Smooth muscle cell (in vitro differentiated cells): ENCODE results near the gene CHD1L. TPM values are rescaled to one million over a fixed set of nuclear protein-coding genes. Genes with fewer than 3 reads are reported as not detected.

Source experiments
- DNase-seq: peaks from one replicate; lab custom pipeline; 2025; ENCODE audit not compliant: unreplicated experiment; lab: John Stamatoyannopoulos, UW
- H2AFZ ChIP-seq: fragments of 200-600 bp; sonication (generic); 2 replicates; pipeline ENCODE4 v1.6.0; 2016; ENCODE audit warnings: antibody characterized with exemption, low read depth, mild to moderate bottlenecking
- H3F3A ChIP-seq: fragments of 200-600 bp; sonication (generic); 2 replicates; pipeline ENCODE4 v1.6.0; 2017; ENCODE audit warnings: antibody characterized with exemption, low read depth
- H3K27ac ChIP-seq: fragments of 200-600 bp; sonication (generic); 2 replicates; pipeline ENCODE4 v1.5.1; 2016; ENCODE audit warnings: low read depth, mild to moderate bottlenecking
- H3K27me3 ChIP-seq: fragments of 200-600 bp; sonication (generic); 2 replicates; pipeline ENCODE4 v1.6.1; 2016; ENCODE audit warnings: low read depth, mild to moderate bottlenecking
- H3K36me3 ChIP-seq: fragments of 200-600 bp; sonication (generic); 2 replicates; pipeline ENCODE4 v1.5.1; 2016; ENCODE audit warnings: low read depth
- H3K4me1 ChIP-seq: fragments of 200-600 bp; sonication (generic); 2 replicates; pipeline ENCODE4 v1.5.1; 2016; ENCODE audit warnings: low read depth
- H3K4me2 ChIP-seq: fragments of 200-600 bp; sonication (generic); 2 replicates; pipeline ENCODE4 v1.6.0; 2016; ENCODE audit warnings: mild to moderate bottlenecking
- H3K4me3 ChIP-seq: fragments of 200-600 bp; sonication (generic); 2 replicates; pipeline ENCODE4 v1.5.1; 2016; ENCODE audit warnings: mild to moderate bottlenecking
- H3K79me2 ChIP-seq: fragments of 200-600 bp; sonication (generic); 2 replicates; pipeline ENCODE4 v1.6.0; 2016; ENCODE audit warnings: low read depth, mild to moderate bottlenecking
- H3K9ac ChIP-seq: fragments of 200-600 bp; sonication (generic); 2 replicates; pipeline ENCODE4 v1.6.0; 2016; ENCODE audit warnings: low read depth
- H3K9me3 ChIP-seq: fragments of 200-600 bp; sonication (generic); replicated peaks from 2 replicates; pipeline ENCODE4 v1.5.1; 2016; ENCODE audit warnings: low read depth
- H4K20me1 ChIP-seq: fragments of 200-600 bp; sonication (generic); 2 replicates; pipeline ENCODE4 v1.6.0; 2016; ENCODE audit warnings: low read depth
- whole genome bisulfite sequencing: methylation state at CpG from one replicate; pipeline ENCODE4 v1.1.7; 2016; ENCODE audit warnings: low lambda C conversion rate; 5-methylcytosine and 5-hydroxymethylcytosine counted together
- polyA plus RNA-seq: library from polyadenylated mRNA; unstranded; fragments of >200 nt; fragmentation: Nextera tagmentation; extraction: Ambion mirVana; gene quantifications from 2 replicates; pipeline ENCODE4 v1.2.1, GENCODE V29; 2016
- total RNA-seq: library from RNA; depleted of rRNA; stranded (reverse); fragments of >200 nt; gene quantifications from 2 replicates; pipeline ENCODE4 v1.2.3, GENCODE V29; 2014
- TF ChIP-seq, protein P1 (sequence below): fragments of 200-600 bp; sonication (generic); IDR thresholded peaks from 2 replicates; pipeline ENCODE4 v1.5.1; 2017; ENCODE audit warnings: borderline replicate concordance, mild to moderate bottlenecking, antibody characterized with exemption; ENCODE audit not compliant: insufficient read depth, poor library complexity, severe bottlenecking

The CHD1L gene
- total and polyA plus RNA-seq, 2 experiments from 2014 or later, result 27.1 to 32.7 TPM

GRCh38 chr1:147336291-147336690, 93.8 kb downstream of the CHD1L start:
- Histone ChIP-seq H3K4me1 (peaks cover 8% of the 10 kb centered on the region), H2AFZ (no peak overlapping the region), H3K36me3 (no peaks in the 10 kb centered on the region), H3K4me2 (no peak overlapping the region), H3K9me3 (no peaks in the 10 kb centered on the region), H3K27me3 (no peaks in the 10 kb centered on the region), H3F3A (no peaks in the 10 kb centered on the region), H3K27ac (no peak overlapping the region), H3K79me2 (no peaks in the 10 kb centered on the region), H4K20me1 (no peaks in the 10 kb centered on the region), H3K9ac (no peak overlapping the region), H3K4me3 (no peak overlapping the region)
- no peak for DNase-seq
- 58% methylated on average over 2 of the region's 2 CpGs for WGBS
- TF ChIP-seq, protein P1, sequence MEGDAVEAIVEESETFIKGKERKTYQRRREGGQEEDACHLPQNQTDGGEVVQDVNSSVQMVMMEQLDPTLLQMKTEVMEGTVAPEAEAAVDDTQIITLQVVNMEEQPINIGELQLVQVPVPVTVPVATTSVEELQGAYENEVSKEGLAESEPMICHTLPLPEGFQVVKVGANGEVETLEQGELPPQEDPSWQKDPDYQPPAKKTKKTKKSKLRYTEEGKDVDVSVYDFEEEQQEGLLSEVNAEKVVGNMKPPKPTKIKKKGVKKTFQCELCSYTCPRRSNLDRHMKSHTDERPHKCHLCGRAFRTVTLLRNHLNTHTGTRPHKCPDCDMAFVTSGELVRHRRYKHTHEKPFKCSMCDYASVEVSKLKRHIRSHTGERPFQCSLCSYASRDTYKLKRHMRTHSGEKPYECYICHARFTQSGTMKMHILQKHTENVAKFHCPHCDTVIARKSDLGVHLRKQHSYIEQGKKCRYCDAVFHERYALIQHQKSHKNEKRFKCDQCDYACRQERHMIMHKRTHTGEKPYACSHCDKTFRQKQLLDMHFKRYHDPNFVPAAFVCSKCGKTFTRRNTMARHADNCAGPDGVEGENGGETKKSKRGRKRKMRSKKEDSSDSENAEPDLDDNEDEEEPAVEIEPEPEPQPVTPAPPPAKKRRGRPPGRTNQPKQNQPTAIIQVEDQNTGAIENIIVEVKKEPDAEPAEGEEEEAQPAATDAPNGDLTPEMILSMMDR, result no peak

GRCh38 chr1:147337040-147337630, 94.7 kb downstream of the CHD1L start:
- Histone ChIP-seq H2AFZ (no peak overlapping the region), H3K9me3 (no peaks in the 10 kb centered on the region), H3K36me3 (no peaks in the 10 kb centered on the region), H3K4me1 (peaks cover 8% of the 10 kb centered on the region), H3K27ac (no peak overlapping the region), H3F3A (no peaks in the 10 kb centered on the region), H3K27me3 (no peaks in the 10 kb centered on the region), H3K9ac (no peak overlapping the region), H3K4me3 (no peak overlapping the region), H4K20me1 (no peaks in the 10 kb centered on the region), H3K4me2 (no peak overlapping the region), H3K79me2 (no peaks in the 10 kb centered on the region)
- DNase-seq, result no peak
- WGBS, result 70% methylated on average over 4 of the region's 4 CpGs
- TF ChIP-seq, protein P1, result no peak

DNA sequence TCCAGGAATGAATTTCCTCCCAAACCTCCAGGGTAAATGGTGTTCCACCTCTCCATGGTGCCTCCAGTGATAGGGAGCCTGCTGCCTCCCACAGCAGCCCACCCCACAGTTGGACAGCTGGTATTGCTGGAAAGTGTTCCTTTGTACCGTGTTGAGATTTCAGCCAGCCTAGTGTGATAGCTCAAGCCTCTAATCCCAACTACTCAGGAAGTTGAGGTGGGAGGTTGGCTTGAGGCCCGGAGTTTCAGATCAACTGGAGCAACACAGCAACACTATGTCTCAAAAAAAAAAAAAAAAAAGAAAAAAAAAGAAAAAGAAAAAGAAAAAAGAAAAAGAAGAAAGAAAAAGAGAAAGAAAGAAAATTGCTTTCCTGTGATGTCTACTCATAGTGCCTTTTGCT, 96.1 kb downstream of the CHD1L start:
- 91% methylated on average over 2 of the region's 2 CpGs for WGBS
- H4K20me1 ChIP-seq, result no peaks in the 10 kb centered on the region
- H3K36me3 ChIP-seq, result no peaks in the 10 kb centered on the region
- no peak overlapping the region for H3K4me3 ChIP-seq
- no peak overlapping the region for H3K27ac ChIP-seq
- H2AFZ ChIP-seq, result no peak overlapping the region
- DNase-seq, result no peak
- no peaks in the 10 kb centered on the region for H3K9me3 ChIP-seq
- no peaks in the 10 kb centered on the region for H3F3A ChIP-seq
- H3K4me2 ChIP-seq, result no peak overlapping the region
- H3K79me2 ChIP-seq, result no peaks in the 10 kb centered on the region
- no peak overlapping the region for H3K9ac ChIP-seq
- H3K27me3 ChIP-seq, result no peaks in the 10 kb centered on the region
- TF ChIP-seq, protein P1, result no peak
- peaks cover 8% of the 10 kb centered on the region for H3K4me1 ChIP-seq

- WGBS, result 92% methylated on average over 1 of the region's 1 CpG
- DNase-seq, result no peak
- H3K27ac ChIP-seq, result no peak overlapping the region
- no peaks in the 10 kb centered on the region for H3K36me3 ChIP-seq
- H3F3A ChIP-seq, result no peaks in the 10 kb centered on the region
- no peak overlapping the region for H3K9ac ChIP-seq
- no peak overlapping the region for H2AFZ ChIP-seq
- H3K4me3 ChIP-seq, result no peak overlapping the region
- no peak overlapping the region for H3K4me2 ChIP-seq
- no peaks in the 10 kb centered on the region for H3K79me2 ChIP-seq
- no peaks in the 10 kb centered on the region for H3K27me3 ChIP-seq
- TF ChIP-seq, protein P1, result no peak
- no peaks in the 10 kb centered on the region for H3K9me3 ChIP-seq
- peaks cover 8% of the 10 kb centered on the region for H3K4me1 ChIP-seq
- H4K20me1 ChIP-seq, result no peaks in the 10 kb centered on the region
Observed at GRCh38 chr1:147341246-147341645, 98.8 kb downstream of the CHD1L start.
